GM13977 (cell line): Measurements from ENCODE around the gene NHERF2.

ENCODE experiments used
- DNase-seq: peaks from one replicate; pipeline ENCODE4 v3.0.0; 2012; ENCODE audit warnings: low spot score
- in situ Hi-C: fragments of 300-500 bp; cut with MboI; formaldehyde crosslinking; loops from one replicate; pipeline ENCODE4 v1.12.0; 2022; ENCODE audit warnings: low sequenced_read_pairs, low pct_unique_long_range_greater_than_20kb, mixed read lengths, inconsistent platforms; ENCODE audit not compliant: unreplicated experiment
- TF ChIP-seq, protein P1 (sequence below): IDR thresholded peaks from 2 replicates; pipeline ENCODE4 v1.5.1; 2012; ENCODE audit warnings: mild to moderate bottlenecking, control low read depth; ENCODE audit not compliant: insufficient read depth; ENCODE audit errors: extremely low read depth, missing control alignments

NHERF2 gene

GRCh38 chr16:2028146-2028545 lies 1.4 kb downstream of the NHERF2 start:
- DNase-seq: no peak
- TF ChIP-seq, protein P1, sequence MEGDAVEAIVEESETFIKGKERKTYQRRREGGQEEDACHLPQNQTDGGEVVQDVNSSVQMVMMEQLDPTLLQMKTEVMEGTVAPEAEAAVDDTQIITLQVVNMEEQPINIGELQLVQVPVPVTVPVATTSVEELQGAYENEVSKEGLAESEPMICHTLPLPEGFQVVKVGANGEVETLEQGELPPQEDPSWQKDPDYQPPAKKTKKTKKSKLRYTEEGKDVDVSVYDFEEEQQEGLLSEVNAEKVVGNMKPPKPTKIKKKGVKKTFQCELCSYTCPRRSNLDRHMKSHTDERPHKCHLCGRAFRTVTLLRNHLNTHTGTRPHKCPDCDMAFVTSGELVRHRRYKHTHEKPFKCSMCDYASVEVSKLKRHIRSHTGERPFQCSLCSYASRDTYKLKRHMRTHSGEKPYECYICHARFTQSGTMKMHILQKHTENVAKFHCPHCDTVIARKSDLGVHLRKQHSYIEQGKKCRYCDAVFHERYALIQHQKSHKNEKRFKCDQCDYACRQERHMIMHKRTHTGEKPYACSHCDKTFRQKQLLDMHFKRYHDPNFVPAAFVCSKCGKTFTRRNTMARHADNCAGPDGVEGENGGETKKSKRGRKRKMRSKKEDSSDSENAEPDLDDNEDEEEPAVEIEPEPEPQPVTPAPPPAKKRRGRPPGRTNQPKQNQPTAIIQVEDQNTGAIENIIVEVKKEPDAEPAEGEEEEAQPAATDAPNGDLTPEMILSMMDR: no peak
- in situ Hi-C loops: no loop called here

- in situ Hi-C loops: no loop called here
- TF ChIP-seq, protein P1: no peak
- no peak for DNase-seq
These were observed 2.0 kb downstream of the NHERF2 start for GRCh38 chr16:2028620-2029220.

GRCh38 chr16:2029350-2029749 lies 2.6 kb downstream of the NHERF2 start:
- TF ChIP-seq, protein P1: no peak
- DNase-seq: no peak
- in situ Hi-C loops: no loop called here

- TF ChIP-seq, protein P1: no peak
- in situ Hi-C loops: no loop called here
- DNase-seq: no peak
These were observed 3.3 kb downstream of the NHERF2 start for GRCh38 chr16:2030036-2030435.

DNA sequence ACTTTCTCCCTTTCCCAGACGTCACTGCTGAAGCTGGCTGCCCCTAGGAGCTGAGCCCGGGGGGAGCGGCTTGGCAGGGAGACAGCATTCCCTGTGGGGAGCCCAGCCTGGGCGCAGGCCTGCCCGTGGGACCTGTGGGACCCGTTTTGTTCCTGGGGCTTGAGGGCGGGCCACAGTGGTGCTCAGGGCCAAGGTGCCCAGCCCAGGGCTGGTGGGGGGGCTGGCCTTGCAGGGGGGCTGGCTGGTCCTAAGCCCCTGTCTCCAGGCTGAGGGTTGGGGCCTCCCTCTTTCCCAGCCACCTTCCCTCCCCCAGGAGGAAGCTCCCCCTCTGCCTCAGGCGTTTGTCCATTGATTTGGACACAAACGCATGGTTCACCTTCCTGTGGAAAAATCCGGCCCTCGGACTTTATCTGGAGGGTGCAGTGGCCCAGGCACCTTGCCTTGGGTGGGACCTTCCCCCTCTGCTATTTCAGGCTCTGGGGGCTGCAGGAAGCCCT lies 4.4 kb downstream of the NHERF2 start:
- TF ChIP-seq, protein P1: no peak
- DNase-seq: no peak

DNA sequence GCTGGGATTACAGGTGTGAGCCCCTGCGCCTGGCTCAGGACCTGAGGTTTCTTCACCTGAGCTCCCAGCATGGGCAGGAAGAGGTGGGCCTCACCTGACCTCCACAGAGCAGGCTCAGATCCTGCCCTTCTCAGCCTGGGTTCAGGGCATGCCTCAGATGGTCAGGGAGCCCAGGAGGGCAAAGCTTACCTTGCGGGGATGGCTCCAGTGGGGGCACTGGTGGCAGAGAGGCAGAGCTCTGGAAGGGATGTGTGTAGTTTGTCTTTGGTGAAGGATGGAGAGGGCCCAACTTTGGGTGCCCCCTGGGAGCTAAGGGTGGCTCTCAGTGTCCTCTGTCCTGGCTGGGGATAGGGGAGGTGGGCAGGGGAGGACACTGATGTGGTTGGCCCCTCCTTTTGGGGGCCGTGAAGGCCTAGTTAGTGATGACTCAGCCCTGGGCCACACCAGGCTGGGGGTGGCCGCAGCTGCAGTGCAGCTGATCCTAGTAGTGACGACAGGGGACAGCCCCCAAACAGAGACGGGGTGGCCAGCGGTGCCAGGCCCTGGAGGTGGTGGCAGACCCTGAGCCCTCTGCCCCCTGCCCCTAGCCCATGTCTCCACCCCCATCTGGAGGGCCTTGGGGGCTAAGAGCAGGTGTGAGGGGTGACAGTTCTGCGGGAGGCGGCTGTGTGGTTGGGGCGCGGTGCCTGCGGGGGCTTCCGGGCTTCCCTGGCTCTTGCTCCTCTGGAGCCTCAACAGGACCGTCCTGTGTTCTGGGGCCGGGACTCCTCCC lies 5.8 kb downstream of the NHERF2 start:
- in situ Hi-C loops: no loop called here
- DNase-seq: no peak
- TF ChIP-seq, protein P1: no peak

More for the DNA sequence above, 4.4 kb downstream of the NHERF2 start:
- in situ Hi-C loops: no loop called here
